HUES6 (cell line): ENCODE measurements around the gene SH3GL1.

ENCODE experiments used
- H3K27ac ChIP-seq: 2 replicates; pipeline ENCODE4 v1.7.0; 2013; ENCODE audit warnings: low read depth, mild to moderate bottlenecking, low read length, inconsistent platforms
- H3K27me3 ChIP-seq: 2 replicates; pipeline ENCODE4 v1.6.1; 2013; ENCODE audit warnings: low read length; ENCODE audit not compliant: control insufficient read depth, insufficient read depth
- H3K36me3 ChIP-seq: 2 replicates; pipeline ENCODE4 v1.6.1; 2013; ENCODE audit warnings: low read length; ENCODE audit not compliant: control insufficient read depth, insufficient read depth
- H3K4me1 ChIP-seq: 2 replicates; pipeline ENCODE4 v1.6.1; 2013; ENCODE audit warnings: low read length; ENCODE audit not compliant: control insufficient read depth, insufficient read depth
- H3K4me3 ChIP-seq: 2 replicates; pipeline ENCODE4 v1.5.1; 2013; ENCODE audit warnings: low read depth, low read length
- H3K9ac ChIP-seq: one replicate; pipeline ENCODE4 v1.6.1; 2013; ENCODE audit warnings: mild to moderate bottlenecking, low read length
- H3K9me3 ChIP-seq: 2 replicates; pipeline ENCODE4 v1.6.1; 2013; ENCODE audit warnings: low read depth, low read length; ENCODE audit not compliant: control insufficient read depth, insufficient read depth

Gene SH3GL1

GRCh38 chr19:4409123-4409933, 9.0 kb upstream of the SH3GL1 start:
- no peaks in the 10 kb centered on the region for H3K9me3 ChIP-seq
- H3K4me3 ChIP-seq = peak overlapping the region; percentile 21; the same call in 1 of the 2 replicates
- peaks cover 38% of the 10 kb centered on the region for H3K4me1 ChIP-seq
- H3K36me3 ChIP-seq = peaks cover 65% of the 10 kb centered on the region
- H3K9ac ChIP-seq = peak overlapping the region; percentile 87
- peak overlapping the region; percentile 84 for H3K27ac ChIP-seq
- no peaks in the 10 kb centered on the region for H3K27me3 ChIP-seq

GRCh38 chr19:4406626-4407025, 6.3 kb upstream of the SH3GL1 start:
- H3K27me3 ChIP-seq = no peaks in the 10 kb centered on the region
- no peak overlapping the region for H3K4me3 ChIP-seq
- peaks cover 37% of the 10 kb centered on the region for H3K4me1 ChIP-seq
- H3K9me3 ChIP-seq = no peaks in the 10 kb centered on the region
- H3K27ac ChIP-seq = peak overlapping the region; percentile 71; the same call in 1 of the 2 replicates
- peaks cover 41% of the 10 kb centered on the region for H3K36me3 ChIP-seq
- no peak overlapping the region for H3K9ac ChIP-seq

- Histone ChIP-seq H3K9me3 (no peaks in the 10 kb centered on the region), H3K27me3 (no peaks in the 10 kb centered on the region), H3K4me1 (peaks cover 37% of the 10 kb centered on the region), H3K9ac (no peak overlapping the region), H3K36me3 (peaks cover 35% of the 10 kb centered on the region), H3K27ac (peak overlapping the region; percentile 12; the same call in 1 of the 2 replicates), H3K4me3 (no peak overlapping the region)
Measured at GRCh38 chr19:4405977-4406376, 5.6 kb upstream of the SH3GL1 start.

- Histone ChIP-seq H3K4me1 (peaks cover 22% of the 10 kb centered on the region), H3K27ac (peak overlapping the region; percentile 95), H3K4me3 (peak overlapping the region; percentile 89), H3K36me3 (peaks cover 16% of the 10 kb centered on the region), H3K27me3 (no peaks in the 10 kb centered on the region), H3K9me3 (no peaks in the 10 kb centered on the region), H3K9ac (peak overlapping the region; percentile 98)
Measured at GRCh38 chr19:4403005-4403761, 2.8 kb upstream of the SH3GL1 start.

GRCh38 chr19:4402171-4403004, 2.0 kb upstream of the SH3GL1 start, which contains the start of gene CHAF1A:
CHAF1A (plus strand) TSS chr19:4402640; CDS start chr19:4402763, 123 bp downstream.
- peaks cover 22% of the 10 kb centered on the region for H3K4me1 ChIP-seq
- no peaks in the 10 kb centered on the region for H3K9me3 ChIP-seq
- peak within 1 kb of the TSS; percentile 95 for H3K27ac ChIP-seq
- no peaks in the 10 kb centered on the region for H3K27me3 ChIP-seq
- H3K36me3 ChIP-seq = peaks cover 21% of the 10 kb centered on the region
- H3K9ac ChIP-seq = peak within 1 kb of the TSS; percentile 98
- peak within 1 kb of the TSS; percentile 89 for H3K4me3 ChIP-seq

GRCh38 chr19:4401769-4402170, 1.4 kb upstream of the SH3GL1 start:
- H3K4me3 ChIP-seq = peak overlapping the region; percentile 52

GRCh38 chr19:4399812-4400134, 574 bp downstream of the SH3GL1 start:
- no peaks in the 10 kb centered on the region for H3K27me3 ChIP-seq
- peak overlapping the region; percentile 80 for H3K4me3 ChIP-seq
- peak overlapping the region; percentile 90 for H3K9ac ChIP-seq
- peak overlapping the region; percentile 76 for H3K27ac ChIP-seq
- peaks cover 22% of the 10 kb centered on the region; the same call in 1 of the 2 replicates for H3K36me3 ChIP-seq
- no peaks in the 10 kb centered on the region for H3K9me3 ChIP-seq
- H3K4me1 ChIP-seq = peaks cover 13% of the 10 kb centered on the region

More at GRCh38 chr19:4401769-4402170, 1.4 kb upstream of the SH3GL1 start:
- H3K36me3 ChIP-seq = peaks cover 27% of the 10 kb centered on the region
- H3K4me1 ChIP-seq = peaks cover 22% of the 10 kb centered on the region
- H3K9me3 ChIP-seq = no peaks in the 10 kb centered on the region
- H3K27me3 ChIP-seq = no peaks in the 10 kb centered on the region
- peak overlapping the region; percentile 43 for H3K9ac ChIP-seq
- no peak overlapping the region; the same call in 1 of the 2 replicates for H3K27ac ChIP-seq

GRCh38 chr19:4396949-4397783, 3.2 kb downstream of the SH3GL1 start:
- H3K4me3 ChIP-seq = no peak overlapping the region
- H3K9ac ChIP-seq = no peak overlapping the region
- H3K27ac ChIP-seq = no peak overlapping the region
- peaks cover 14% of the 10 kb centered on the region for H3K4me1 ChIP-seq
- H3K27me3 ChIP-seq = peaks cover 8% of the 10 kb centered on the region; the same call in 1 of the 2 replicates
- no peaks in the 10 kb centered on the region for H3K9me3 ChIP-seq
- peaks cover 18% of the 10 kb centered on the region; the same call in 1 of the 2 replicates for H3K36me3 ChIP-seq

GRCh38 chr19:4393947-4394590, 6.3 kb downstream of the SH3GL1 start:
- Histone ChIP-seq H3K9me3 (no peaks in the 10 kb centered on the region), H3K27ac (no peak overlapping the region), H3K36me3 (peaks cover 18% of the 10 kb centered on the region), H3K4me1 (peaks cover 38% of the 10 kb centered on the region), H3K9ac (no peak overlapping the region), H3K4me3 (no peak overlapping the region), H3K27me3 (peaks cover 20% of the 10 kb centered on the region)
